ENCODE data around the gene CRTC1.

CRTC1 gene

GRCh38 chr19:18668252-18668631 is 15.2 kb upstream of the CRTC1 start:
- TF ChIP-seq CTCF (IDR thresholded peaks at IDR 0.05; ENCODE audit: low read depth, low read length): no peak
- H3K4me3 ChIP-seq (ENCODE audit: low read depth, low read length): no peak overlapping the region
- DNase-seq (ENCODE audit: low read depth, low spot score): no peak
- in situ Hi-C loops (cut with HindIII; ENCODE audit: low sequenced_read_pairs): no loop called here

GRCh38 chr19:18668744-18669523 is 14.5 kb upstream of the CRTC1 start:
- no peak for TF ChIP-seq CTCF (IDR thresholded peaks at IDR 0.05; ENCODE audit: low read depth, low read length)
- H3K4me3 ChIP-seq (ENCODE audit: low read depth, low read length): no peak overlapping the region
- in situ Hi-C loops (cut with HindIII; ENCODE audit: low sequenced_read_pairs): no loop called here
- no peak for DNase-seq (ENCODE audit: low read depth, low spot score)

- in situ Hi-C loops (cut with HindIII; ENCODE audit: low sequenced_read_pairs): no loop called here
- no peak overlapping the region for H3K4me3 ChIP-seq (ENCODE audit: low read depth, low read length)
- peak; percentile 48 for DNase-seq (ENCODE audit: low read depth, low spot score)
- TF ChIP-seq CTCF (IDR thresholded peaks at IDR 0.05; ENCODE audit: low read depth, low read length): no peak
Observed at GRCh38 chr19:18669524-18669817, 14.0 kb upstream of the CRTC1 start.

- no peak for DNase-seq (ENCODE audit: low read depth, low spot score)
- H3K4me3 ChIP-seq (ENCODE audit: low read depth, low read length): no peak overlapping the region
- TF ChIP-seq CTCF (IDR thresholded peaks at IDR 0.05; ENCODE audit: low read depth, low read length): no peak
- in situ Hi-C loops (cut with HindIII; ENCODE audit: low sequenced_read_pairs): no loop called here
Observed at GRCh38 chr19:18669883-18670282, 13.6 kb upstream of the CRTC1 start.

GRCh38 chr19:18670312-18670711 is 13.2 kb upstream of the CRTC1 start:
- DNase-seq (ENCODE audit: low read depth, low spot score): no peak
- no peak overlapping the region for H3K4me3 ChIP-seq (ENCODE audit: low read depth, low read length)
- in situ Hi-C loops (cut with HindIII; ENCODE audit: low sequenced_read_pairs): no loop called here
- no peak for TF ChIP-seq CTCF (IDR thresholded peaks at IDR 0.05; ENCODE audit: low read depth, low read length)

DNA sequence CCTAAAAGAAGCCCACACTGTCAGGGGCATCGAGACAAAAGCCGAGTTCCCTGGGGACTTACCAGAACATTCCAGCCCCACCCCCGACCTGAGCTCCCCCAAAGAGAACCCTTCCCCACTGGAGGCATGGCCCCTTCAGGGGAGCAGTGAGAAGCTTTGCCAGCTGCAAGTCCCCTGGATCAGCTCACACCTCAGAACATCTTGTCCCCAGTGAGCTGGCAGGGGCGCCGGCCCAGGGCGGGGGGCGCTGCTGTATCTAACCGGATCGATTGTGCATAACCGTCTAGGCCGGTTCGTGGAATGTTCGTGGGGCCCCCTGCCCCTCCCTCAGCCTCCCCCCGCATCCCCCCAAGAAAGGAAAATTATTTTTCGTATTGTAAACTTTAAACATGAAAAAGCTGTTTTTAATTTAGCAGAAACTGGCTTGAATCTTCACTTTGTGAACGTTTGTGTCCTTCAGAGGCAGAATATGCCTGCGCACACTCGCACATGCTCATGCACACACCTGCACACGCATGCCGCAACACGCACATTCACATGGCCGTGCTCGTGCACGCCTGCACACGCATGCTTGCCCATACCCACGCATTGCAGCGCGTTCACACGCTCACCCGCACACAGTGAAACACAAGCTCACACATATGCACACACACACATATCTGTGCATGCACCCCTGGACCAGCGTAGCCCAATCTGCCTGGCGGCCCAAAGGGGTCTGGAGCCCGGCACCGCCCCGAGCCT is 12.0 kb upstream of the CRTC1 start:
- no peak for TF ChIP-seq CTCF (IDR thresholded peaks at IDR 0.05; ENCODE audit: low read depth, low read length)
- H3K4me3 ChIP-seq (ENCODE audit: low read depth, low read length): no peak overlapping the region
- DNase-seq (ENCODE audit: low read depth, low spot score): no peak
- in situ Hi-C loops (cut with HindIII; ENCODE audit: low sequenced_read_pairs): no loop called here

Data from astrocyte of the spinal cord (primary cell).